Common myeloid progenitor, CD34-positive (primary cell): ENCODE data around the gene TP53RK.
A peak's percentile ranks its signal among the peaks of the same experiment; 100 is the strongest.

ENCODE experiments used
- CTCF ChIA-PET: fragments of 350-600 bp; sonication (Branson Sonifier 250); formaldehyde crosslinking; loops from one replicate; lab custom pipeline; 2021; ENCODE audit warnings: antibody characterized with exemption; lab: Charles Lee
- POLR2A ChIA-PET: fragments of 350-600 bp; sonication (Branson Sonifier 250); formaldehyde crosslinking; loops from one replicate; lab custom pipeline; 2021; ENCODE audit warnings: antibody characterized with exemption; lab: Charles Lee
- DNase-seq, 3 donors: peaks; one replicate each; pipeline versions ENCODE4 v3.0.0 to v3.0.0-alpha.2; 2013
- H3K27ac ChIP-seq, 2 experiments: 1 replicate in 1 of 2; 2 replicates in 1 of 2; pipeline ENCODE4 v1.7.0; 2013; ENCODE audit warnings: inconsistent platforms in 2 of 2, low read length in 2 of 2, mild to moderate bottlenecking in 2 of 2, low read depth in 1 of 2, moderate library complexity in 1 of 2; ENCODE audit not compliant: severe bottlenecking in 2 of 2, insufficient read depth in 1 of 2, poor library complexity in 1 of 2
- H3K27me3 ChIP-seq, 5 experiments: replicated peaks in 2 of 5; 1 replicate in 3 of 5; 2 replicates in 2 of 5; pipeline versions ENCODE4 v1.6.1 to v1.7.0; 2013; ENCODE audit warnings: low read length in 4 of 5, mild to moderate bottlenecking in 2 of 5, moderate library complexity in 2 of 5, inconsistent platforms in 1 of 5; ENCODE audit not compliant: insufficient read depth in 5 of 5, control insufficient read depth in 4 of 5
- H3K36me3 ChIP-seq, 4 experiments: 1 replicate in 2 of 4; 2 replicates in 2 of 4; pipeline versions ENCODE4 v1.6.1 to v1.7.0; 2013; ENCODE audit warnings: low read length in 3 of 4, control low read depth in 1 of 4, mild to moderate bottlenecking in 1 of 4; ENCODE audit not compliant: control insufficient read depth in 4 of 4, insufficient read depth in 4 of 4
- H3K4me1 ChIP-seq, 4 experiments: 1 replicate in 3 of 4; 2 replicates in 1 of 4; pipeline versions ENCODE4 v1.6.1 to v1.7.1; 2013; ENCODE audit warnings: low read length in 3 of 4, mild to moderate bottlenecking in 3 of 4, control low read depth in 1 of 4, inconsistent platforms in 1 of 4, moderate library complexity in 1 of 4; ENCODE audit not compliant: control insufficient read depth in 4 of 4, insufficient read depth in 4 of 4; ENCODE audit errors: control extremely low read depth in 1 of 4
- H3K4me3 ChIP-seq, 7 experiments: 1 replicate in 4 of 7; 2 replicates in 3 of 7; pipeline versions ENCODE4 v1.5.1 to v1.7.0; 2013; ENCODE audit warnings: mild to moderate bottlenecking in 7 of 7, low read length in 6 of 7, moderate library complexity in 6 of 7, inconsistent platforms in 2 of 7, low read depth in 2 of 7, control low read depth in 1 of 7; ENCODE audit not compliant: insufficient read depth in 4 of 7, control insufficient read depth in 1 of 7; ENCODE audit errors: extremely low read depth in 1 of 7
- H3K9me3 ChIP-seq, 5 experiments: 1 replicate in 4 of 5; 2 replicates in 1 of 5; pipeline versions ENCODE4 v1.6.1 to v1.7.1; 2013; ENCODE audit warnings: low read length in 4 of 5, mild to moderate bottlenecking in 2 of 5, inconsistent platforms in 1 of 5, low read depth in 1 of 5, moderate library complexity in 1 of 5; ENCODE audit not compliant: control insufficient read depth in 4 of 5, insufficient read depth in 2 of 5; ENCODE audit errors: control extremely low read depth in 1 of 5
- WGBS: methylation state at CpG from one replicate; pipeline ENCODE4 v1.1.5; 2013; ENCODE audit not compliant: insufficient coverage; 5-methylcytosine and 5-hydroxymethylcytosine counted together

TP53RK gene

DNA sequence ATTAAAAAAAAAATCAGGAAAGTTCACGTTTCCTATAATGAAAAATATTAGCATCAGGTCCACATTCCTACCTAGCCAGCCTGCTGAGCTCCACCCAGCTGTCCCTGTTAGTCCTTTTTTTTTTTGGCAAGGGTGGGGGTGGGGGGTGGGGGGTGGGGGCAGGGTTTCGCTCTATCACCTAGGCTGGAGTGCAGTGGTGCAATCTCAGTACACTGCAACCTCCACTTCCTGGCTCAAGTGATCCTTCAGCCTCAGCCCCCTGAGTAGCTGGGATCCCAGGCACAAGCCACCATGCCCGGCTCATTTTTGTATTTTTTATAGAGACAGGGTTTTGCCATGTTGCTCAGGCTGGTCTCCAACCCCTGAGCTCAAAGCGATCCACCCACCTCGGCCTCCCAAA, 12.7 kb upstream of the TP53RK start:
- Histone ChIP-seq H3K9me3 (peaks cover 0 to 10% (median 5%) of the 10 kb centered on the region in 5 experiments), H3K4me1 (no peaks in the 10 kb centered on the region), H3K27ac (no peak overlapping the region), H3K27me3 (peaks cover 0 to 1% (median 0%) of the 10 kb centered on the region in 5 experiments), H3K4me3 (no peak overlapping the region), H3K36me3 (no peaks in the 10 kb centered on the region)
- WGBS: 91% methylated on average over 2 of the region's 5 CpGs
- no peak for DNase-seq
- ChIA-PET CTCF (interaction anchor here (0.6 kb wide), 1 partner anchor 731 kb away, joined by 4 read pairs; no protein-coding TSS in a partner anchor), POLR2A (no interaction called here)

DNA sequence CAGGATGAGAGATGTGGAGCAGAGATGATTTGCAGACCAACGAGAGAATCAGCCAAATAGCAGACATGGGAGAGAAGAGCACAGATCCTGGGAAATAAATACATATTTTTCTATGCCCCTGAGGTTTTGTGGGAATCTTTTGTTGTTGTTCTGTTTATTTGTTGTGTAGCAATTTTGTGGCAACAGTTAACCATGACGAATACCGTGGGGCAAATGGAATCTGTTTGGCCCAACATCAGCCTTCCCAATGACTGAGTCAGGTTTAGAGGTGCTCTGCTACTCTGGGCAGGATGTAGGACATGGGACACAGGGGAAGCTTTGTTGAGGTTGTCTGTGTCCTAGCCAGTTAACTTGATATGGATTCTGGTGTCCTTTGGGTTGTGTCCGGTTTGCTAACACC, 12.3 kb upstream of the TP53RK start:
- Histone ChIP-seq H3K27me3 (peaks cover 0 to 1% (median 0%) of the 10 kb centered on the region in 5 experiments), H3K4me1 (no peaks in the 10 kb centered on the region), H3K9me3 (peaks cover 0 to 7% (median 4%) of the 10 kb centered on the region in 5 experiments), H3K27ac (no peak overlapping the region), H3K4me3 (no peak overlapping the region), H3K36me3 (no peaks in the 10 kb centered on the region)
- 94% methylated on average over 3 of the region's 4 CpGs for WGBS
- no peak for DNase-seq
- ChIA-PET POLR2A (no interaction called here), CTCF (interaction anchor here (0.6 kb wide), 1 partner anchor 731 kb away, joined by 4 read pairs; no protein-coding TSS in a partner anchor)

DNA sequence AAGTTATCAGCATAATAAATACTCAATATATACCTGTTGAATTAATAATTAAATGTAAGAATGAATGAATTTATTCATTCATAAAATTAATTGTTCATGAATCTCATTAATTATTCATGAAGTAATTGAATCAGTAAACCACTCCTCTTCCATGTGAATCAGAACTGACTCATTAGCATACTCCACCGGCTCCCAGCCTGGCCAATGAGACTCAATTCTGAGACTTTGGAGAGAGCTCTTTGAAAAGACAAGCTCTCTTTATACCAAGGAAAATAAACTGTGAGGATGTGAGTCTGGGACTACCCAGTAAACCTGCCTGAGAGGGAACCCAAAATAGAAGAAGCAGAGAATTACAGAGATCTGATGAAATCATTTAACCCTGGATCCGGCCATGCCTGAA, 11.8 kb upstream of the TP53RK start:
- DNase-seq: no peak
- WGBS: no CpG with 5 or more reads among the region's 2 CpGs

DNA sequence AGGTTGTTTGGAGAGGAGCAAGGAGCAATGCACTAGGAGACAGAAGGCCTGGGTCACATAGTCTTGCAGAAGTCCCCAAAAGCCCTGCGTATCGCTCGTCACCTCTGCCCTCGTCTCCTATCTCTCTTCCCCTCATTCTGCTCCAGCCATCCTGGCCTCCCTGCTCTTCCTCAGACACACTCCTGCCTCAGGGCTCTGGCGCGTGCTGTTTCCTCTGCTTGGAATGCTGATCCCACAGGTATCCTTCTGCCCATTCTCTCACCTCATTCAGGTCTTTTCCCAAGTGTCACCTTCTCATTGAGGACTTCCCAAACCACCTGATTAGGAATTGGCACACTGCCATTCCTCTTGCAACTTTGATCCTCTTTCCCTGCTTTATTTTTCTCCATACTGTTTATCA, 11.2 kb upstream of the TP53RK start:
- CTCF ChIA-PET: interaction anchor here (1.6 kb wide), 1 partner anchor 181 kb away, joined by 5 read pairs; no protein-coding TSS in a partner anchor
- 98% methylated on average over 6 of the region's 6 CpGs for WGBS
- peaks cover 0 to 2% (median 0%) of the 10 kb centered on the region in 5 experiments for H3K9me3 ChIP-seq
- POLR2A ChIA-PET: interaction anchor here (0.6 kb wide), 1 partner anchor 31 kb away, joined by 3 read pairs; no protein-coding TSS in a partner anchor
- no peak overlapping the region for H3K27ac ChIP-seq
- H3K36me3 ChIP-seq: no peaks in the 10 kb centered on the region
- no peak overlapping the region for H3K4me3 ChIP-seq
- peaks cover 0 to 6% (median 0%) of the 10 kb centered on the region in 4 experiments for H3K4me1 ChIP-seq
- peaks cover 0 to 1% (median 0%) of the 10 kb centered on the region in 5 experiments for H3K27me3 ChIP-seq
- DNase-seq: no peak

More for the DNA sequence above, 11.8 kb upstream of the TP53RK start:
- Histone ChIP-seq H3K4me3 (no peak overlapping the region), H3K27ac (no peak overlapping the region), H3K4me1 (peaks cover 0 to 3% (median 0%) of the 10 kb centered on the region in 4 experiments), H3K27me3 (peaks cover 0 to 1% (median 0%) of the 10 kb centered on the region in 5 experiments), H3K36me3 (no peaks in the 10 kb centered on the region), H3K9me3 (peaks cover 0 to 2% (median 2%) of the 10 kb centered on the region in 5 experiments)
- CTCF ChIA-PET: no interaction called here
- POLR2A ChIA-PET: no interaction called here

DNA sequence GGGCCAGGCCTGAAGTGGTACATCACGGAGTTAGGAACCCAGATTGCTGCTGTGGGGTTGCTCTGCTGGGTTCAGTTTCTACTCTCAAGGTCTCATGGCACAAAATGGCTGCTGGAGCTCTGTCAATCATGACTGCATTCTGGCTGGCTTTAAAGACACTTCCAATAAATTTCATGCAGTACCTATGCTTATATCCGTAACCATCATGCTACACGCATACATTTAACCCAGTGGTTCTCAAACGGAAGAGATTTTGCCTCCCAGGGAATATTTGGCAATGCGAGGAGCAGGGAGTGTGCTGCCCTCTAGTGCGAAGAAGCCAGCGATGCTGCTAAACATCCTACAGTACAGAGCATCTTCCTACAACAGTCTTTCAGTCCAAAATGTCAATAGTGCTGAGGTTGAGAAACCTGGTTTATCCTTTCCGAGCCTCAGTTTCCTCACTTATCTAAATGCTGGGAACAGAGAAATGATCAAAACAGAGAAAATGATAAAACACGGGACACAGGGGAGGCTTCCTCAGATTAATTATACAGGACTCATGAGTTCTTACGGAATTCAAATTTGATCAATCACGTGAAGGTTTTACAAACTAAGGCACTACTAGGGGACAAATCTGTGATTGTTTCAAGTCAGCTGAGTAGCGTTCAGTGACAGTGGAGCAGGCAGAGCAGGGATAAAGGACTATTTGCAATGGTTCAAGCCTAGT, 10.6 kb upstream of the TP53RK start:
- POLR2A ChIA-PET: interaction anchor here (0.6 kb wide), 1 partner anchor 30 kb away, joined by 3 read pairs; no protein-coding TSS in a partner anchor
- no peaks in the 10 kb centered on the region for H3K36me3 ChIP-seq
- 61% methylated on average over 12 of the region's 12 CpGs for WGBS
- H3K4me1 ChIP-seq: peaks cover 0 to 6% (median 0%) of the 10 kb centered on the region in 4 experiments
- peaks cover 0 to 2% (median 0%) of the 10 kb centered on the region in 5 experiments for H3K9me3 ChIP-seq
- CTCF ChIA-PET: interaction anchor here (1.6 kb wide), 1 partner anchor 180 kb away, joined by 5 read pairs; no protein-coding TSS in a partner anchor
- no peak overlapping the region for H3K4me3 ChIP-seq
- no peak overlapping the region for H3K27ac ChIP-seq
- peak in 2 of 3 donors; percentile 35 to 39 for DNase-seq
- no peaks in the 10 kb centered on the region for H3K27me3 ChIP-seq

DNA sequence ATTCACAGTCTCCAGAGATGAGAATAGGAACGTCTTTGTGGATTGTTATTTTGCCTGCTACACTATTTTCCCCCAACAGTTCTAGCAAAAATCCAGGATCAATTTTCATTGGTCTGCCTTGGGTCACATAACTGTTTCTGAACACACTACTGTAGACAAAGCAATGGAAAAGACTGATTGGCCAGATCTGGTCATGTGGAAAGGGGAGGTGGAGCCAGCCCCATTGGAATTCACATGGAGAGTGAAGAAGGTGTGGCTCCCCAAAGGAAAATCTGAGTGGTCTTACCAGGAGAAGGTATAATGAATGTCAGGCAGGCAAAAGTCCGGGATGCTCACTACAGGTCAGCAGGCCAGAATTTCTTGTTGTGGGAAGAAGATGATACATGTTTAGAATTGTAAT, 9.5 kb upstream of the TP53RK start:
- WGBS: no CpG with 5 or more reads among the region's 2 CpGs

More for the DNA sequence above, 9.5 kb upstream of the TP53RK start:
- Histone ChIP-seq H3K4me3 (no peak overlapping the region), H3K27me3 (no peaks in the 10 kb centered on the region), H3K4me1 (peaks cover 0 to 9% (median 2%) of the 10 kb centered on the region in 4 experiments), H3K27ac (no peak overlapping the region), H3K9me3 (peaks cover 0 to 2% (median 0%) of the 10 kb centered on the region in 5 experiments), H3K36me3 (no peaks in the 10 kb centered on the region)
- ChIA-PET CTCF (interaction anchor here (1.6 kb wide), 1 partner anchor 179 kb away, joined by 5 read pairs; no protein-coding TSS in a partner anchor), POLR2A (no interaction called here)
- no peak for DNase-seq
